Left ventricle myocardium superior (tissue), 1 donor: ENCODE measurements around the gene EMC6. TPM values are rescaled to one million over a fixed set of nuclear protein-coding genes. Genes with fewer than 3 reads are reported as not detected.
A peak's percentile ranks its signal among the peaks of the same experiment; 100 is the strongest.

ENCODE experiments used
- ATAC-seq: fragments of 200-7000 bp; cut with Tn5 transposase; one replicate; pipeline ENCODE4 v1.9.1; 2020; ENCODE audit warnings: mild to moderate bottlenecking, moderate library complexity
- DNase-seq: peaks from one replicate; pipeline ENCODE4 v3.0.0-alpha.2; 2020
- intact Hi-C: fragments of 100-400 bp; cut with micrococcal nuclease; formaldehyde crosslinking; loops from one replicate; pipeline ENCODE4 v1.11.0; 2022
- long read RNA-seq: library from polyadenylated mRNA; unstranded; transcript quantifications from one replicate; pipeline ENCODE4 v2.0.0, GENCODE V29; 2021
- total RNA-seq: library from RNA; stranded (reverse); fragmentation: NEBNext Ultra II Directional; extraction: Animal tissue kit (Norgen Biotek cat#: 25700); gene quantifications from one replicate; pipeline ENCODE4 v1.2.1, GENCODE V29; 2021
- donor health status: DM: no; HTN: yes; CAD: no; lungs with severe emphysema.

EMC6 gene
- 63.4 TPM for total RNA-seq
- long read RNA-seq, transcript EMC6-201 (2 exons, 653 nt), result major isoform, 40 of 78 reads
- long read RNA-seq, transcript EMC6-202 (2 exons, 762 nt), result minor isoform, 11 of 78 reads
- long read RNA-seq, partial matches to known transcripts, result 0 of 78 reads
- long read RNA-seq, other reads (novel, unspliced or antisense), result 27 of 78 reads

DNA sequence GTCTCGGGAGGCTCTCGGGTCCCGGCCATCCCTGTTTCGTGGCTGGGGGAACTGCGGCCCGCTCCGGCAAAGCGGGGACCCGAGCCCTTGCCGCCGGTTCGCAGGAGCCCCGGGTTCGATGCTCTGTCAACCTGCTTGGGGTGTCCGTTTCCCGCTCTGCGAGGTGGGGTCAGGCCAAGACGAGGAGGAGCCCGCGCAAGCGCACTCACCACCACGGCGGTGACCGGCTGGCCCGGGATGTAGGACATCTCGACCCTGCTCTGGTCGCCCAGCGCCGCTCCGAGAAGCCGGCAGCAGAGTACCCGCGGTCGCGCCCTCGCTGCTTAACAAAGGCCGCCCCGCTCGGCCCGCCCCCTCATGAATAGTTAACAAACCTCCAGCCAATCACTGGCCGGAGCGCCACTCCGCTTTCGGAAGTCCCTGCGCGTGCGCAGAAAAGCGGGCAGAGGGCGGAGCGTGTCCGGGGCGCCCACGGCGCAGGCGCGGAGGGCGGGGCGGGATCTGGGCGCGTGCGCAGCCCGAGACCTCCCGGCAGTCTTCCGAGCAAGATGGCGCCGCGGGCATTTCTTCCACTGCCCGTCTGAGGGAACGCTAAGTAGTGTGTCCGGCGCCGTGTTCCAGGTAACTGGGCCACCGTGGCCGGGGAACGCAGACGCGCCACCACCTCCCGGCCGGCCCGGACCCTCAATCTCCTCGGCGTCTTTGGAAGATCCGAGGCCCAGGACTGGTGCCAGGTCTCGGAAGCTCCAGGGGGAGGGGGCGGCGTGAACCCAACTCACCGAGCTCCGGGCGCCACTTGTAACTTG lies at the start of gene EMC6, which contains the start of gene TAX1BP3:
Gene EMC6, plus strand, starts transcription at position 534 of the 806 bp plus-strand sequence. CDS start 335 bp downstream, outside the sequence.
Gene TAX1BP3, minus strand, starts transcription at position 300 of the 806 bp plus-strand sequence. Its CDS starts 52 bp downstream, at position 248.
- DNase-seq, result peak; percentile 100
- intact Hi-C loops, result no loop called here
- peak; percentile 88 for ATAC-seq

DNA sequence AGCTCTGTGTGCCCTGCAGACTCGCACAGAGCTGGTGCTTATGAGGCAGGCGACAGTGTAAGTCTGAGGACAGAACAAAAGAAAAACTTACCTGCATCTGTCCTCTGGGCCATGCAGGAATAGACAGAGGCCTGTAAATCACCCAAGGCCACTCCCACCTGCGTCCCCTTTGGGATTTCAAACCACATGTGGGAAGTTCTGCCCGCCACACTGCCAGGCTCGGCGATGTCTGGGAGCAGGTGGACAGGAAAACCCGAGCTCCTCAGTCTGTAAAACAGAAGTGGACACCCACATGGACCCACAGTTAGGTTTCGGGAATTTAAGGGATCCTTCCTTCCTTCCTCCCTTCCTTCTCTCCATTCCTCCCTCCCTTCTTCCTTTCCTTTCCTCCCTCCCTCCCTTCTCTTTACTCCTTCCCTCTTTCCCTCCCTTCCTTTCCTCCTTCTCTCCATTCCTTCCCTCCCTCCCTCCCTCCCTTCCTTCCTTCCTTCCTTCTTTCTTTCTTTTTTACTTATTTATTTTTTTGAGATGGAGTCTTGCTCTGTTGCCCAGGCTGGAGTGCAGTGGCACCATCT lies 47.4 kb upstream of the EMC6 start:
- DNase-seq (no peak), ATAC-seq (no peak)
- intact Hi-C loops, result no loop called here

DNA sequence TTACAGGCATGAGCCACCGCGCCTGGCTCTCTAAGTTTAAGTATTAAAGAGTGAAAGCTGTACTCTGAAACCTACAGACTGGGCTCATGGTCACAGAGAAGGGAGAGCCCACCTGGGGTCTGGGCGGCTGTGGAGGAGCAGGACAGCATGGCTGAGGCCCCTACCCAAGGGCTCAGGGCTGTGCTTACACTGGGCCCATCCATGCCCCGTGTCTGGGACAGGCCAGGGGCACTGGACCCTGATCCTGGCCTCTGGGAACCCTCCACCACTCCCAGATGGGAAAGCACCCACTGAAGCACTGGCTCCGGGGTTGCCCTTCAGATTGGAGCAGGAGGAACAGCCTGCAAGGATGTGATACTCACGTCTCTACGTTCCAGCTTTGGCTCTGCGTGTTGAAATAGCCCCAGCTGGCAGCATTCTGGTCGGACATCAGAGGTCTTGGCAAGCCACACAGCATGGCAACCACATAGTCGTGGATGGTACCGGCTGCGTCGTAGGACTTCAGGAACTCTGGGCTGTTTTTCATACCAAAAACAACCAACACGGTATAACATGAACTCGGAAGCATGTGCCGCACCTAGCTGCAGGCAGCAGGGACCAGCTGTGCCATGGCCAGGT lies 45.5 kb upstream of the EMC6 start:
- intact Hi-C loops, result no loop called here
- ATAC-seq, result no peak
- no peak for DNase-seq

DNA sequence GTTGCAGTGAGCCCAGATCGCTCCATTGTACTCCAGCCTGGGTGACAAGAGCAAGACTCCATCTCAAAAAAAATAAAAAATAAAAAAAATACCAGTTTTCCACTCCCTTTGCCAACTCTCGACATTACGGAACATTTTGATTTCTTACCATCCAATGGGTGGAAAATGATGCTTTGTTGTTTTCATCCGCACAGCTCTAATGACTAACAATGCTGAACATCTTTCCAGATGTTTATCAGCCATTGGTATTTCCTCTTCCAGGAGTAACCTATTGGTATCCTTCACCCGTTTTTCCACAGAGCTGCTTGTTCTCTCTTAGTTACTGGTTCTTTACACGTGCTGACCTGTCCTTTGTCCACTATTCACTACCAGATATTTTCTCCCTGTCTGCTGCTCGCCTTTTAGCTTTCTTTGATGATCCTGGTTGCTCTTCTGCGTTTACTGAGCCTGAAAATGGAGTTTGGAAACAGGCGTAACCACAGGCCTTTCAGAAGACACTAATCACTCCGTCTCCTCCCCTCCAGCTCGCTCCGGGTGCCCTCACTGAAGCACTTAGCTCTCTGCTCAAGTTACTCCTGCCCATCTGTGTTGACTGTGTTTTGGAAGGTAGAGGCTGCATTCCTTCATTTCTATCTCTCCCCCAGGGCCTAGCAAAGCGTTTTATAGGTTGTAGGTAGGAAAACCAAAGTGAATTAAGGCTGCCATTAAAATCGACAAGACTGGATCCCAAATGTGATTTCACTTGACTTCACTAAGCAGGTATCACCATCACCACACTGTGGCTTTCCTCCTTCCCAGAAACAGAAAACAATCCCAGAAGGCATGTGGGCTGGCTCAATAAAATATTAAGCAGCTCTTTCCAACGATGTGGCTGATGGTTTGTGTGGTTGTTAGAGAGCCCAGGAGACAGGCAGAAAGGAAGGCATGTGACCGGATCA lies 41.5 kb upstream of the EMC6 start:
- ATAC-seq, result no peak
- DNase-seq, result no peak
- intact Hi-C loops, result no loop called here

DNA sequence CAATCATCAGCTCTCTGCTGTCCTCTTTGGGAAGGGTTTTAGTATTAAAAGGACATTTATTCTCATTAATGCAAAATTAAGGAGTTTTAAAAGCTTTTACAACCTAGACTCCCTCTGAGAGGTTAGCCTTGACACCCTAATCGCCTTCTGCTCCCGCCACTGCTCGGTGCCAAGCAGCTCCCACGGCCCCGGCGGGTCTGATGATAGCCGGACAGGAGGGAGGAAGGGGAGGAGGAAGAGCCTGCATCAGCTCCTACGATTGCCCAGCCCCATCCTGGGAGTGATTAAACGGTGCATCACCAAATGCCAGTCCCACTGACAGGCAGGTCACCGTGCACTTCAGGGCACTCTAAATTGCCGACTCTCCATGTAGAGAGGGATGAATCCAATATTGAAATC lies 40.8 kb upstream of the EMC6 start:
- intact Hi-C loops, result no loop called here
- ATAC-seq (no peak), DNase-seq (no peak)

DNA sequence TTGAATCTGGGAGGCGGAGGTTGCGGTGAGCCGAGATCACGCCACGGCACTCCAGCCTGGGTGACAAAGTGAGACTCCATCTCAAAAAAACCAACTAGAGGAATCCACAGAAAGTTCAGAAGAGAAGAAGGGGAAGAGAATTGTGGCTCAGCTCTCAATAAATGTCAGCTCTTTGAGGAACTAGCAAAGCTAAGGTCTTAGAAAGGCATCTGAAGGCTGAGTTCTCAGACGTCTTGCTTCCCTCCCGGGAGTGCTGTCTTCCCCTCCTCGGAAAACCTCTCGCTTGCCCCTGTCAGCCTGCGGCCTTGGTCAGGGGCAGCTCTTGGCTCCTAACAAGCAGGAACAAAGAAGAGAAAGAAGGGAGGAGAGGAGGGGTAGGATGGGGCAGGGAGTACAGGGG lies 37.8 kb upstream of the EMC6 start:
- ATAC-seq (no peak), DNase-seq (no peak)
- intact Hi-C loops, result no loop called here

DNA sequence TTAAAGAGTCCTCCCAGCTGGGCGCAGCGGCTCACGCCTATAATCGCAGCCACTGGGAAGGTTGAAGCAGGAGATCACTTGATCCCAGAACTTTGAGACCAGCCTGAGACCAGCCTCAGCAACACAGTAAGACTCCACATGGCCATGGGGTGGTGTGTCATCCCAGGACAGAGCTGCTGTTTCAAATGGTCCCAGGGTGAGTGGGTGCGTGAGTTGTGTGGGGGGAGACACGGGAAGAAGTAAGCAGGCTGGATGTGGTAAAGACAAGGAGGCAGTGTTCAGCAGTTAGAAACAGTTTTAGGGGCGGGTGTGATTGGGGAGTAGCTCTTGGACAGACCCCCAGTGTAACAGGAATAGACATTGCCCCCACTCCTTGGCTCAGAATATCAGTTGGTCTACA lies 36.3 kb upstream of the EMC6 start:
- intact Hi-C loops, result no loop called here
- DNase-seq (no peak), ATAC-seq (no peak)

DNA sequence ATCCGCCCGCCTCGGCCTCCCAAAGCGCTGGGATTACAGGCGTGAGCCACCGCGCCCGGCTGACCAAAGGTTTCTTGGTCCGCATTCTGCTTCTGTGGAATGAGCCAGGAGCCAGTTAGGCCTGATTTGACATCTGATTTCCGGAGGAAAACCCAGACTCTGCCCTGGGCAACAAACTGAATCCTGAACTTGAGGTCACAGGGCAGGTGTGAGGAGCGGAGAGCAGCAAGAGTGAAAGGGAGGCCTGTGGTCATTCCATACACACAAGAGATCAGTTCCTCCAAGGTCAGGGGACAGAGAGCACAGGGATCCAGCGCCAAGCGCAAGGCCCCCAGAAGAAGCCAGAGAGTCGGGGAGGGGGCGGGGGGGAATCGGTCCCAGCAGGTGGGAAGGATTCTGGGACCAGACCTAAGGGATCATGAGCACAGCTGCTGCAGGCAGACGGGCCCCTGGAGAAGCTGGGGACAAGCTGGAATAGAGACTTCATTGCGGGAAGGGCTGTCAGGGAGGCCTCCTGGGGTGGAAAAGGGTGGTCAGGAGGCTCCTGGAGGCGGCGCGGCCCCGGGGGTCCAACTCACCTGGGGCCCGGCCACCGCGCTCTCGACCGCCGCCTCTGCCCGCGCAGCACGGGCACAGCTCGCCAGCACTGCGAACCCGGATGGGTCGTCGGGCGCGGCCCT lies 33.0 kb upstream of the EMC6 start:
- DNase-seq (no peak), ATAC-seq (peak; percentile 1)
- intact Hi-C loops, result no loop called here

DNA sequence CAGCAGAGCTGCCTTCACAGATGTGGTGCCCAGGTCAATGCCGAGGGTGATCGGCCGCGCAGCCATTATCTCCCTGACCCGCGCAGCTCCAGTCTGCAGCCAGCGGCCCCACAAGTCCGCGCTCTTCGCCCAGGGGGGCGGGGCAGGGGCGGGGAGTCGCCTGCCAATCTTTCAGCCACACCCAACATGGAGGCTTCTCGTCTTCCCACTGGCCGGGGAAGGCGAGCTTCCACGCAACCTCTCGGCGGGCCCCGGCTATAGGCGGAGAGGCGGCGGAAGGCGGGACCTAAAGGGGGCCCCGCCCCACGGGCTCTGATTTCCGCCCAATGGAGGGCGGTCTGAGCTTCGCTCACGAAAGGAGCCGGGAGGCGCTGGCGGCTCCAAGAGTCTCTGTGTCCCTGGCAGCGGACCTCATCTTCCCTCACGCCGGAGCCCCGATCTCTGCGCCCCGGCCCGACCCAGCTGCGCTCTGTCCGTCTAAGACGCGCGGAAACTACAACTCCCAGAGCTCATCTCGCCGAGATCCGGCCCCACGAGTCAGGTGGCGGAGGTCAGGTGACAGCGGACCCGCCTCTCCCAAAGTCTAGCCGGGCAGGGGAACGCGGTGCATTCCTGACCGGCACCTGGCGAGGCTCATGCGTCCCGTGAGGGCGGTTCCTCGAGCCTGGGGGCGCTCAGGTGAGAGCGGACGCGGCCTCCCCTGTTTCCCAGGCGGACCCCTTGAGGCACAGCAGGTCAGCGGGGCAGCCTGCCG lies 32.3 kb upstream of the EMC6 start, which contains the start of the genes CTNS and SHPK:
Gene CTNS, plus strand, starts transcription at position 607 of the 754 bp plus-strand sequence. CDS start 3,447 bp downstream, outside the sequence.
Gene SHPK, minus strand, starts transcription at position 97 of the 754 bp plus-strand sequence. Its CDS starts 31 bp downstream, at position 66.
- peak; percentile 98 for DNase-seq
- intact Hi-C loops, result no loop called here
- peak; percentile 96 for ATAC-seq

DNA sequence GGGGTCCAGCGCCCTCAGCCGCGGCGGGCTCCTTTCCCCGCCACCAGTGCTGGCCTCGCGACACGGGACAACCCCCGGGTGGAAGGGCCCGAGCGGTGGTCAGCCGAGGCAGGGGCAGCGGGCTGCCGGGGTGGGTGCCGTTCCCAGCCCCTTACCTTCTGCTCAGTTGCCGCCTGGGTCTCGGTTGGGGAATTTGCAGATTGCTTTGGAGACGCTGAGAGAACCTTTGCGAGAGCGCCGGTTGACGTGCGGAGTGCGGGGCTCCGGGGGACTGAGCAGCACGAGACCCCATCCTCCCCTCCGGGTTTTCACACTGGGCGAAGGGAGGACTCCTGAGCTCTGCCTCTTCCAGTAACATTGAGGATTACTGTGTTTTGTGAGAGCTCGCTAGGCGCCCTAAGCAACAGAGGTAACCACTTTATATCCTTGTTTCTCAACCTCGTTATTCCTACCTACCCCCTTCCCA lies 31.7 kb upstream of the EMC6 start:
- ATAC-seq (peak; percentile 2), DNase-seq (no peak)
- intact Hi-C loops, result no loop called here

DNA sequence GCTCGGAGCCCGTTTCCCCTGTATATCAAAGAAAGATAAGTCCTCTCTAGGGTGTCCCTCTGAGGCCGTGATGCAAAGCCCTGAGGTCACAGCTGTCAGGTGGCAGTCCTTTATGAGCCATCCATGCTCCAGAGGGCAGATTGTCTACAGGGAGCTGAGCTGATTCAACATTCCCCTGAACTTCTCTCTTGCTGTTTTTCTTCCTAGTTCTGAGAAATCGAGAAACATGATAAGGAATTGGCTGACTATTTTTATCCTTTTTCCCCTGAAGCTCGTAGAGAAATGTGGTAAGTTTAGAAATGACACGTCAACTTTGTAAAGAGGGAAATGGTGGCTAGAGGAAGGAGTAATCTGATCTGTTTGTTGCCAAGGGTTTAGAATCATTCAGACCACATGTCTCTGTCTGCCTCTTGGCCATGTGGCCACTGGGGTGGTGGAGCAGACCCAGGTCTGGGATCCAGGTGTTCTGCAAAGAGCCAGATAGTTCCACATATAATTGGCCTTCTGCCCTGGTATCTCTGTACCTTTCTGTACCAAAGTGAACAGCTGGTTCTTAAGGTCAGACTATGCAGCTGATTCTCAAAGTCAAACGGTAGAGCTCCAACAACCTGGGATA lies 28.5 kb upstream of the EMC6 start:
- intact Hi-C loops, result no loop called here
- ATAC-seq, result no peak

DNA sequence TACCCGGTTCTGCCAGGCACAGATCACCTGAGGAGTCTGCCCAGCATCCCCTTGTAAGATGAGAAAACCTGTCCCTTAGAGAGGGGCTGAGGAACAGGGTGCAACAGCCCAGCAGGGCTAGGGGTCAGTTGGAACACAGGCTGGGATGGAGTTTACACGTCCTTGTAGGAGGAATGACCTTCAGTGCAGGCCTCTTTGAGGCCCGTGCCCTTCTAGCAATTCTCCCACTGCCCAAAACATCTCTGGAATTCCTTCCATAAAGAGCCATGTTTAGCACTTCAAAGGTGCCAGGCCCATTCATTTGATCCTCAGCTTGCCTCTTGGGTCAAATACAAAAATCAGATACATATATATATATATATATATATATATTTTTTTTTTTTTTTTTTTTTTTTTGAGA lies 27.6 kb upstream of the EMC6 start:
- ATAC-seq (no peak), DNase-seq (no peak)
- intact Hi-C loops, result no loop called here

More for the DNA sequence above, 28.5 kb upstream of the EMC6 start:
- DNase-seq, result no peak

DNA sequence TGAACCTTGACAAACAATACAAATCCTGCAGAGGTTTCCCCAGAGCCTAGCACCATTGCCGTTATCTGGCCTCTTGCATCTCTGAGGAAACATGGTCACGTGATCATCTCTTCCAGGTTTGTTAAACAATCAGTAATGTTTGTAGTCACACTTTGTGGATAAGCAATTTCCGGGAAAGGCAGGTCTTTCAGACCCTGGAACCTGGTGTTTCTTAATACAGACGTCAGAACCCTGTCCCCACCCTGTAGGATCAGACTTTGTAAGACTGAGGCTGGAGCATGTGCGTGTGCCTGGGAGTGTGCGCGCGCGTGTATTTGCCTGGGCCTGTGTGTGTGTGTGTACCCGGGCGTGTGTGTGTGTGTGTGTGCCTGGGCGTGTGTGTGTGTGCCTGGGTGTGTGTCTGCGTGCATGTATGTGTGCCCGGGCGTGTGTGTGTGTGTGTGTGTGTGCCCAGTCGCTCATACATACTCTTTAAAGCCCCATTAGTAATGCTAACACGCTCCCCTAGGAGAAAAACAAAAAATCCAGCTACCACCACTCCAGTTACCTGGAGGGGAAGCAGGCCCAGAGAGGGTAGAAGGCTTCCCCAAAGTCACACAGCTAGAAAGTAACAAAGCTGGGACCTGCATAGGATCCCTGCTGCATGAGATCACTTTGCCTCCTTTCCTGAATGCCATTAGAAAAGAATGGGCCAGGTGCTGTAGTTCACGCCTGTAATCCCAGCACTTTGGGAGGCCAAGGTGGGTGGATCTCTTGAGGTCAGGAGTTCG lies 26.7 kb upstream of the EMC6 start:
- ATAC-seq (no peak), DNase-seq (no peak)
- intact Hi-C loops, result no loop called here

DNA sequence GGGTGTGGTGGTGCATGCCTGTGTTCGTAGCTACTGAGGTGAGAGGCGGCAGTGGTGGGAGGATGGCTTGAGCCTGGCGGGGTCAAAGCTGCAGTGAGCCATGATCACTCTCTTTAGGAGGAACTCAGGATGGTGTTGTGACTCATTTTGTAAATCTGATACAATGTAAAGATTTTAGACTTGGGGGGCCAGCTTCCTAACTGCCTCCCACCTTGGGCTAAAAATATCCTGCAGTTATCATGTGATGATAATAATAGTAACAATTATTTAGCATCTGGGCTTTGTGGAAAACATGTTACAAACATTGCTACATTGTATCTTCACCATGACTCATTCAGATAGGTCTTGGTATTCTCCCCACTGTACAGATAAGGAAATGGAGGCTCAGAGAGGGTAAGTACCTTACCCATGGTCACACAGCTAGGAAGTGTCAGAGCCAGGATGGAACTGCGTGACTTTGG lies 24.7 kb upstream of the EMC6 start:
- no peak for ATAC-seq
- no peak for DNase-seq
- intact Hi-C loops, result no loop called here

DNA sequence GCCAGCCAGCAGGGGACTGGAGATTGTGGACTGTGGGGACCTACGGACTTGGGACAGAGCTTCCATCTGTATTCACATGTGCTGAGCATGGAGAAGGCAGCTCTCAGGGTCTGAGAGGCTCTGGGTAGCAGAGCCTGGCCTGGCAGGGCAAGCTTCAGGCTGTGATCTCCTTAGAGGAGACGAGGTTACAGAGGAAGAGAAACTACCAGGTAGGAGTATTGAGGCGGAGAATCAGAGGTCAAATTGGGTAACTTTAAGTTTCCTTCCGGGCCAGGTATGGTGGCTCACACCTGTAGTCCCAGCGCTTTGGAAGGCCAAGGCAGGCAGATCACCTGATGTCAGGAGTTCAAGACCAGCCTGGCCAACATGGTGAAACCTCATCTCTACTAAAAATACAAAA lies 23.3 kb upstream of the EMC6 start:
- DNase-seq, result no peak
- ATAC-seq, result no peak
- intact Hi-C loops, result no loop called here

DNA sequence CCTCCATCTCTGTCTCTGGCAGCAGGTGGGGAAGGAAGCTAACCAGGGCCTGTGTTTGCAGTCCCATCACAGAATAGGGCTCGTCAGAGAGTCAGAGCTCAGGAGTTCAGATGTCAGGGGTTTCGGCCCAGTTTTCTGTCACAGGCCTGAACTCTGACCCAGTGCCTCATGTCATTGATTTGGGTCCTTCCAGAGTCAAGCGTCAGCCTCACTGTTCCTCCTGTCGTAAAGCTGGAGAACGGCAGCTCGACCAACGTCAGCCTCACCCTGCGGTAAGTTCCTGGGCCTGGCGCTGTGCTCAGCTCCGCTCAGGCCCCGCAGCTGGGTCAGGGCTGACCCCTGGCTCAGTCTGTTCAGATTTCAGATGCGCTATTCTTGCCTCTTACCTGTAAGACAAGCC lies 21.4 kb upstream of the EMC6 start:
- DNase-seq (no peak), ATAC-seq (no peak)
- intact Hi-C loops, result no loop called here
